OCI-M1 (cell line): ENCODE results near the gene CSTPP1.

Source experiments
- DNase-seq: peaks from one replicate; lab custom pipeline; 2025; lab: John Stamatoyannopoulos, UW

Gene CSTPP1, protein sequence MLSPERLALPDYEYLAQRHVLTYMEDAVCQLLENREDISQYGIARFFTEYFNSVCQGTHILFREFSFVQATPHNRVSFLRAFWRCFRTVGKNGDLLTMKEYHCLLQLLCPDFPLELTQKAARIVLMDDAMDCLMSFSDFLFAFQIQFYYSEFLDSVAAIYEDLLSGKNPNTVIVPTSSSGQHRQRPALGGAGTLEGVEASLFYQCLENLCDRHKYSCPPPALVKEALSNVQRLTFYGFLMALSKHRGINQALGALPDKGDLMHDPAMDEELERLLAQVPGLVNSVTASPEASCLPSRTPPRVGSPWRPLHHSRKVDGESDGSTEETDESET

DNA sequence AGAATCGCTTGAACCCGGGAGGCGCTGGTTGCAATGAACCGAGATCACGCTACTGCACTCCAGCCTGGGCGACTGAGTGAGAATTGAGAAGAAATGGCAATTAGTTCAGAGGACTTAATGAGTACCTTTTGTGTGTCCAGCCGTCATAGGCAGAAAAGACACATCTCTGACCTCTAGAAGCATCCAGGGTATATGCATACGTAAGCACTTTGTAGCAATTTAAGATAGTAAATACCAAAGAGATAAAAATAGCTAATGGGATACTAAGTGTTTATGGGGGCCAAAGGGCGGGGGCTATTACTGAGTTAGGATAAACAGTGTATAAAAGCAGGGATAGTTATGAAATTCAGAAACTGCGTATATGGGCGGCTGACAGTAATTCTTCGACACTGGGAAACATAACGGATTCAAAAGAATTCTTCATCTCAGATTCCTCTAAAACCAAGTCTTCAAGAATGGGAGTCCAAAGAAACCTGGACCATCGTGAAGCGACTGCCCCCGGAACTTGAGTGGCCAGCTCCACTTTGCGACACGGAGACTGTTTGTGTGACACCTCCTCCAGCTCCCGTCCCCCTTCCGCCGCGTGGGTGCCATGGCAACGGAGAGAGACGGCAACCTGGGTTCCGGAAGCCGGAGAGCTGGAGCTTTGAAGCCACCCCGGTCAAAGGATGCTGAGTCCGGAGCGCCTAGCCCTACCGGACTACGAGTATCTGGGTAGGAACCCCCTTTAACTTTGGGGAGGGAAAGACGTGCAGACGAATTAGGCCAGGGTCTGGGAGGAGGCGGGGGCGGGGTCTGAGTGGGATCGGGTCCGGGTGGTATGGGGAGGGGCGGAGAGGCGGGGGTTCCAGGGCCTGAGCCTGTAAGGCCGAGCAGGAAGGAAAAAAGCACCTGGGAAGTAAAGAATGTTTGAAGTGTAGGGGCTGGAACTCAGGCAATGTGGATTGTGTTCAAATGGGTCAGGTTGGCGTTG, at the start of gene CSTPP1:
Gene CSTPP1 (plus strand): TSS at position 624 of the 973 bp plus-strand sequence. CDS start 45 bp downstream, at position 669.
- DNase-seq = peak; percentile 95

DNA sequence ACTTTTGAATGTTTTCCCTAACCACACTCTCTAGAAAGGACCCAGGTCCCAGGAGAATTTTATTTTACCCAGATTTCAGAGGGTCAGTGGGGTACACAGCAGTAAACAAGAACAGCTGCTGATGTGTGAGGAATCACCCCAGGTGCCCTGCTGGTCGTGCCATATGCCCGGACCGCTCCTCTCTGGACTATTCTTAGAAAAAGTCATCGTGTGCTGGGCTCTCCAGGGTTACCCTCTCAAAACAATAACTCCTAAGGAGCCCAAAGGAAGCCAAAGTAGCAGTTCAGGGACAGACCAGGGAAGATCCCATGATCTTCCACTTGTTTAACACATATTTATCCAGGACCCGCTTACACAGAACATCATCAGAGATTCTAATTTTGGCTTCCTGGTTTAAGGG, 47.9 kb upstream of the CSTPP1 start:
- no peak for DNase-seq

DNA sequence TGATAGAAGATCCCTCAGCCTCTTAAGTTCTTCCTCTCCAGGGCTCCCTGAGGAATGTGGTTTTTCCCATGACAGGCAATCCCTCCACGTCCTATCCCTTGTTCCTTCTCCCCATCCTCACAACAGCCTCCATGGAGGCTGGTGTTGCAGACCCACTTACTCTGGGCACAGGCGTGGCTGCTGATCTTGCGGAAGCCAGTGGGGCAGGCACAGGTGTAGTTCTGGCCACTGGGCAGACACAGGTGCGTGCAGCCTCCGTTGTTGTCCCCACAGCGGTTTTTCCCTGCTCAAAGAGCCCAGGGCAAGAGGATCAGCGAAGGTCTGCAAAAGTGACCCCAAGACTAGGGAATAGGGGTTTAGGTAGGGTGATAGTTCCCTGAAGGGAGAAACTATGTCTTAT, 47.3 kb upstream of the CSTPP1 start:
- DNase-seq = no peak

DNA sequence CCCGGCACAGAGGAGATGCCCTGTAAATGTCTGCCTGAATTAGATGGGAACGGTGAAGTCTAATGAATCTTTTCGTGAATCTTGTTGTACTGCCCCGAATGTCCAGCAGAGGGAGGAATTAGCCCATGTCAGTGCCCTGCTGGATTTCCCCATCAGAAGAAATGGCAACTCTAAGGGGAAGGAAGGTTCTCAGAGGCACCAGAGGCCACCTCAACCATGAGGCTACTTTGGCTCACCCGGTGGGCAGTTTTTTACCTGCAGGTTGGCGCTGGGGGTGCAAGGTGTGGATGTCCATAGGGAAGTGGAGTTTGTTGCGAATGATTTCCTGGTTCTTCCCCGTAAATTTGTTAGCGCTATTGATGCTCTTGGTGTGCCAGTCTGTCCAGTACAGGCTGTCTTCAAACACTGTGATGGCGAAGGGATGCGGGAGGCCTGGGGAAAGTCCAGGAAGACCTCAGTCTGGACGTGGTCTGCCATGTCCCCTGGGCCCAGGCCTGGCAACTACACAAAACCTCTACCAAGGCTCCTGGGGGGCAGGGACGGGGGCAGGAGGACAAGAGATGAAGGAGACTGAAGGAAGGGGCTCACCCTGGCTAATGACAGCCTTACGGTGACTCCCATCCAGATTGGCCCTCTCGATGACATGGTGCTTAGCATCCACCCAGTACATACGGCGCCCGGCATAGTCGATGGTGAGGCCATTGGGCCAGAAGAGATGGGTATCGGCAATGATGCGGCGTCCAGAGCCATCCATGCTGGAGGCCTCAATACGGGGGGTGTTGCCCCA, 46.7 kb upstream of the CSTPP1 start:
- peak; percentile 89 for DNase-seq

DNA sequence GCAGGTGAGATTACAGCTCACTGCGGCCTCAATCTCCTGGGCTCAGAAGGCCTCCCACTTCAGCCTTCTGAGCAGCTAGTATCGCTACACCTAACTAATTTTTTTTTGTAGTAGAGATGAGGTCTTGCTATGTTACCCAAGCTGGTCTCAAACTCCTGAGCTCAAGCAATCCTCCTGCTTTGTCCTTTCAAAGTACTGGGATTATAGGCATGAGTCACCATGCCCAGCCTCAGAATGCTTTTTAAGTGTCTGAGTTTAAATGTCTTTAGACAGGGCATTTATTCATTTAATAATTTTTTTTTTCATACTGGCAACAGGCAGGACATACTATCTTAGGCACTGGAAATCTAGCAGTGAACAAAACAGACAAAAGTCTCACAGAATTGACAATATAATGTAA, 45.9 kb upstream of the CSTPP1 start:
- no peak for DNase-seq

DNA sequence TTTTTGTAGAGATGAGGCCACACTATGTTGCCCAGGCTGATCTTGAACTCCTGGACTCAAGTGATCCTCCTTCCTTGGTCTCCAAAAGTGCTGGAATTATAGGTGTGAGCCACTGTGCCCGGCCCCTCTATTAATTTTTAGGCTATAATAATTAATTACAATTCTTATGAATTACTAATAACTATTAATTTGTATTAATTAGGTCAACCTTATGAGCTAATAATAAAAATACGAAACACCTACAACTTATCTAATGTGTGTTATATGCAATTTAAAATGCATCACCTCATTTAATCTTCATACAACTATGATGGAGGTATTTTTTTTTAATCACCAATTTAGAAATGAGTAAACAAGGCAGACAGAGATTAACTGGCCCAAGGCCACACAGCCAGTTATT, 44.5 kb upstream of the CSTPP1 start:
- no peak for DNase-seq

DNA sequence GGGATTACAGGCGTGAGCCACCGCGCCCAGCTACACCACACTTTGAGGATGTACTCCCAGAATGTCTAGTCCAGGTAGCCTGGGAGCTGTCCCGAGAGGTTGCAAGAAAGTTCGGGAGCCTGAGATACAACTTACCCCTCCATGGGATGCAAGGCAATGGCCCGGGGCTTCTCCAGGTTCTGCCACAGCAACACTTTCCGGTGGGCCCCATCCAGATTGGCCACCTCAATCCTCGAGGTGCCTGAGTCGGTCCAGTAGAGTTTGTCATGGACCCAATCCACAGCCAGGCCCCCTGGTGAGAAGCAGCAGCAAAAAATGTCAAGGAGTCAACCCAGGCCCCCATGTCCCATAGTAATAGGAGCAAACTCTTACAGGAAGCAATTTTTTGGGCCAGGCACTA, 43.7 kb upstream of the CSTPP1 start:
- no peak for DNase-seq

DNA sequence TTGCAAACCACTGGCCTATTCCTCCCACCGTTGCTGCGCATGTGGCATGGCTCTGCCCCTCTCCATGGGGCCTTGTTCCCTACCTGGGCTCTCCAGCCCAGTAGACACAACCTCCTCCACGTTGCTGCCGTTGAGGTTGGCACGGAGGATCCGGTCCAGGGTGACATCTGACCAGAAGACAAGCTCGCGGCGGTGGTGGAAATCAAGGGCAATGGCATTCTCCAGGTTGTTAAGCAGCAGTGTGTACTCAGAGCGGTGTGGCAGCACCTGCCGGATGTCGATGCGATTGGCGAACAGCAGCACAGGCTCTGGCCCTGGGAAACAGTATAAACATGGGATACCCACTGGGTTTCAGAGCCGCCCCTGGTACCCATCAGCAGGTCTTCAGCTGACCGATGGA, 42.1 kb upstream of the CSTPP1 start:
- no peak for DNase-seq

DNA sequence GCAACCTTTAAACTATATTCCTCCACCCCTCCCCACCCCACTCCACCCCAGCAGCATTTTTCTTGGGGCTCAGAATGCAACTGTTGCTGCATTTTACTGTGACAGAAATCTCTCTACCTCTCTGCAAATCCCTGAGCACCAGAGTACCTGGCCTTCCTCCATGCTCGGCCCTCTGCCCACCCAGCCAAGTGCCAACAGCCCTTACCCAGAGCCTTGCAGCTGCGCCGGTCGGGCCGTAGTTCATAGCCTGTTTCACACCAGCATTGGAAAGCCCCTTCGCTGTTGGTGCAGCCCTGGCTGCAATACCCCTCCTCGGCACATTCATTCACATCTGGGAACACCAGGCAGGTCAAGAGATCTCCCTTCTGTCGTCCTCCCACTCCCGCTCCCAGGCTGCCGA, 41.6 kb upstream of the CSTPP1 start:
- DNase-seq = no peak

DNA sequence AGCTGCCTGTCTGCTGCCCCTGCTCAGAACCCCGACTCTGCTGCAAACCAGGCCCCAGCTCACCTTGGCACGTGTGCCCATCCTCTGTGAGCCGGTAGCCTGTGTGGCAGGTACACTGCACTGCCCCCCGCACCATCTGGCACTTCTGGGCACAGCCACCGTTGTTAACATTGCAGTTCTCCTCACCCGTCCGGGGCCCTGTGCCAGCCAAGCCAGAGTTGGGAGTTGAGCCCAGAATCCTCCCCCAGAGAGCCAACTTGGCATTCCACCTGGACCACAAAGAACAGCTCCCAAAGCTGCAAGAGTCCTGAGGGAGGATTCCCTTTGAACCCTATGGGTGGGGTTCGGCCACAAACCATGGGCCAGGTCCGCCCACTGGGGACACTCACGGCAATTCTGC, 40.7 kb upstream of the CSTPP1 start:
- no peak for DNase-seq

DNA sequence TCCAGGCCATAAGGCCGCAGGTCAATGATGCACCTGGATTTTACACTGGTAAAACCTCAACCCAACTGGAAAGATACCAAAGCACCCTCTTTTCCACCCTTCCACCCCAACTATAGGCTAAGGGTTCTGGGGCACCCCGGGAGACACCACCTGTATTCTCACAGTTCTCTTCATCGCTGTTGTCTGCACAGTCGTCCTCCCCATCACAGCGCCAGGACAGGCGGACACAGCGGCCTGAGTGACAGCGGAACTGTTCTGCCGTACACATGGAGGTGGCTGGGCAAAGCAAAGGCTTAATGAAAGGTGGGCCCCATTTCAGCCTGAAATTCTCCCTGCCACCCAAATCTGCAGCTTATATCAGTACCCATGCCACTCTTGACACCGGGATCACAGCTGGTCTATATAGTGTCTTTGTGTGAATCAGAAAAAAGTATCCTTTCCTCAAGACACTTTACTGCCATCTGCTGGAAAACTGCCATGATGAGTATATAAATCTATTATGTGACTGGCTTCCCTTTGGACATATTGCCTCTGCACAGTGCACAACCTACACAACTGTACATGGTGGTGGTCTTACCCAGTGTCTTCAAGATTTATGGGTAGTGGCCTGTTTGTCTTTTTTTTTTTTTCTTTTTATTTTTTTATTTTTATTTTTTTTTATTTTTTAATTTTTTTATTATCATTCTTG, 39.7 kb upstream of the CSTPP1 start:
- DNase-seq = peak; percentile 86

DNA sequence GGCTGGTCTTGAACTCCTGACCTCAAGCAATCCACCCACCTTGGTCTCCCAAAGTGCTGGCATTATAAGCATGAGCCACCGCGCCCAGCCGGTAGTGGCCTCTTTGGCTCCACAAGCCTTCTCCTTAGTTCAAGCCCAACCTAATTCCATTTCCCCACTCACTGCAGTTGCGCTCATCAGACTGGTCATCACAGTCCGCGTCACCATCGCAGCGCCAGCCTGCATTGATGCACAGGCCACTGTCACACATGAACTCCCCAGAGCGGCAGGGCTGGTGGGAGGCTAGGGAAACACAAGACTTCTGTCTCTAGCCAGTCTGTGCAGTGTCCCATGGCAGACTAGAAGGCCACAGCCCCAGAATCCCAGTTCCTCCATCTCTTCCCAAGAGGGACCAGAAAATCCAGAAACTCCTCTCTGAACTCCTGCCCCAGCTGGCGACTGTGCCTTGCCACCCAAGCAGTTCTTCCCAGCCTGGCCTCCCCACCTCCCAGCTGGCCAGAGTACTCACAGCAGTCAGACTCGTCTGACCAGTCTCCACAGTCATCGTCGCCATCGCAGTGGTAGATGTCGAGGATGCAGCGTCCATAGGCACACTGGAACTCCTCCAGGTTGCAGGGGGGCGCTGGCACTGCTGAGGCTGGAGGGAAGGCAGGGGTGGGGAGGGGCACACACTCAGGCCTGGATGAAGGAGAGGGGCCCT, 38.0 kb upstream of the CSTPP1 start:
- no peak for DNase-seq

DNA sequence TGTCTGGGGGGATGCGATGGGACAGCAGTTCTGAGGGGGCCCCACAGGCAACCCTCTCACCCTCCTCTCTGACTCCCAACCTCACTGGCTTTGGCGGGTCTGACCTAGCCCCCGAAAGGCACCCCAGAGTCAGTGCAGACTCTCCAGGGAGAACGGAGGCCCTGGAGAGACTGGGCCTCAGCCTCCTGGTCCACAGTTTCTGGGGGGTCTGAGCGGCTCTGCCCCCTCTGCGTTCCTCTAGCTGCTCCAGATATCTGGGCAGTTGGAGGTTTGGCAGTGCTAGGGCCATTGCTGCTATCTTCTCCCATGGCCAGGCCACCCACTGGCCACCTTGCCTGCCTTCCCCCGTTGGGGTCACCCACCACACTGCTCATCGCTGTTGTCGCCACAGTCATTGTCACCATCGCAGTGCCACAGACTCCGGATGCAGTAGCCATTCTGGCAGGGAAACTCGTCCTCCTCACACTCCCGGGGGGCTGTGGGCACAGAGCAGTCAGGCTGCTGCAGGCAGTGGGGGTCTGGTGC, 37.0 kb upstream of the CSTPP1 start:
- DNase-seq = no peak

DNA sequence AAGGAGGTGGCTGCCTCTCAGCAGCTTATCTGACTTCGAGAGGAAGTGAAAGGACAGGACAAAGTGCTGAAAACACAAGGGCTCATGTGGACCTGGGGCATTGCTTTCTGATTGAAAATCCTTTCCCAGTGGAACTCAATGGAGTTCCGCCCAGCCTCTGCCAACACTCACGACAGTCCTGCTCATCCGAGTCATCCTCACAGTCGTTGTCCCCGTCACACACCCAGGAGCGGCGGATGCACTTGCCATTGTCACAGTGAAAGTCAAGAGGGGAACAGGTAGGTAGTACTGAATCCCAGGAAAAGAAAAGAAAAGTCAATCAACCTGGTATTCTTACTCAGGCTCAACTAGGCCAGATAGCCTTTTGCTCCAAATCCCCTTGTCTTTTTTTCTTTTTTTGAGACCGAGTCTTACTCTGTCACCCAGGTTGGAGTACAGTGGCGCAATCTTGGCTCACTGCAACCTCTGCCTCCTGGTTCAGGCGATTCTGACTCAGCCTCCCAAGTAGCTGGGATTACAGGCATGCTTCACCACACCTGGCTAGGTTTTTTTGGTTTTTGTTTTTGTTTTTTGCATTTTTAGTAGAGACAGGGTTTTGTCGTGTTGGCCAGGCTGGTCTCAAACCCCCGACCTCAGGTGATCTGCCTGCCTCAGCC, 36.3 kb upstream of the CSTPP1 start:
- DNase-seq = no peak

DNA sequence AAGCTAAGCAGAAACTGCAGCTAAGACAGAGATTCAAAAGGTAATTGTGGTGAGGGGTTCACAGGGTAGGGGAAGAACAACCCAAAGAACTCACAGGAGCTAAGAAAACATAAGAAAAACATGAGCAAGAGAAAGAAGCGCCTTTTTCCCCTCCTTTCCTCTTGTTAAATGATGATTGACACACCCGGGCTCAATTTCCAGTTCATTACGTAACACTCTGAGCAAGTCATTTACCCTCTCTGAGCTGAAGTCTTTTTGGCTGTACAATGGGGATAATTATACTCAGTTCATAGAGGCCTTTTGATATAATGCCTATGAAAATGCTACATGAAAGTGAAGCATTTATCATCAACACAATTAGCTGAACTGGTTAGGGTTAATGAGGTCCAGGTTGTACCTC, 35.4 kb upstream of the CSTPP1 start:
- DNase-seq = no peak

DNA sequence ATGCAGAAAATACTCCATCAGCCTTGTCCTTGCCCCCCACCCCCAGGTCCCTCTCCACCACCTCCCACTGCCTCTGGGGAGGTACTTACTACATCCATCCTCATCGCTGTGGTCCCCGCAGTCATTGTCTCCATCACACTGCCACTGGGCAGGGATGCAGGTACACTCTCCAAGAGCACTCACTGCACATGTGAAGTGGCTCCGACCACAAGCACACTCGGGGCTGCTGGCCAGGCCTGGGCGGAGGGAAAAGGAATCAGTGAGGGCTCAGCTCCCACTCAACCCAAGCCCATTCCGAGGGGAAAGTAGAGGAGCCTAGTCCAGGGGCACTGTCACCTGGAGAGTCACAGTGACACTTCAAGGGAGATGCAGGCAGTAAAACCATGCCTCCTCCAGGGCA, 33.9 kb upstream of the CSTPP1 start:
- no peak for DNase-seq

DNA sequence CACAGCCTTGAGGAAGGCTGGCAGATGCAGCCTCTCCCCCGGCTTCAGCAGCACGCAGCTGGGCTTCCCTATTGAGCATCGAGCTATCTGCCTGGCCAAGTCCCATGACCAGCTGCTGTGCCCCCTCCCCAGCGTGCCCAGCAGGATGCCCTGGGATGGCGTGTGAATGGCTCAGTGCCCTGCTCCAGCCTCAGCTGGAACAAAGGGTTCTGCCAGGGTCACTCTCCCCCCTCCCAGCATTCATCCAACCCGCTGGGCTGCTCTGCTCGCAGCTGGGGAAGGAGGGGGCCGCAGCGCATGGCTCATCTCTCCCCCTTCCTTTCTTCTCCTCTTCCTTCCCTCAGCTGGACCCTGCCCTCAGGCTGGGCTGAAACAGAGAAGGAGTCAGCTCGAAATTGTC, 32.7 kb upstream of the CSTPP1 start:
- DNase-seq = no peak

DNA sequence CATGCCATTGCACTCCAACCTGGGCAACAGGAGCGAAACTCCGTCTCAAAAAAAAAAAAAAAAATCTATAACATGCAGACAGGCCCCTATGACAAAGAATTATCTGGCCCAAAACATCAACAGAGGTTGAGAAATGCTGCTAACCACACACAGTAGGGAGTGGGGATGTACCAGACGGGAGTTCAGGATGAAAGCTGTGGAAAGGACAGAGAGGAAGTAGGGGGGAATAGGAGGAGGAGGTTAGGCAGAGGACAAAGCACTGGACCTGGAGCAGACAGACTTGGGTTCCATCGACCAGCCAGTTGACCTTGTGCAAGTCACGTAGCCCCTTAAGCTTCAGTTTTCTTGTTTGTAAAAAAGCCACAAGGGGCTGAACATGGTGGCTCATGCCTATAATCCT, 30.8 kb upstream of the CSTPP1 start:
- no peak for DNase-seq

DNA sequence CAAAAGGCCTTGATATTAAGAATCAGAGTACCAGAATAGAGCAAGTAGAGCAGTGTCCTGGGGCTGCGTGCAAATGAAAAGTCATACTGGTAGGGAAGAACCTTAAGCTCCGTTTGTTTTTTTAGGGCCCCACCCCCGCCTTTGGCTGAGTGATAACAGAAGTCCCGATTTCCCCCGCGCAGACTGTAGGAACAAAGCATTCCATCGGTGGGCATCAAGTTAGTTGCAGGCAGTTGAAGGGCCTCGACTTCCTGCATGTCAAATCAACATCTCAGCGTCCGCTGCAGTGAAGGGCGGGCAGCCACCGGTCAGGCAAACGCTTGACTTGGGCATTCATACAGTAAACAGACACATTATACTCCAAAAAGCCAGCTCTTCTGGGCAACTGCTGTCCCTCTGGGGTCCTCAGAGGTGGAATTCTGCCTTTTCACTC, 29.9 kb upstream of the CSTPP1 start:
- no peak for DNase-seq

DNA sequence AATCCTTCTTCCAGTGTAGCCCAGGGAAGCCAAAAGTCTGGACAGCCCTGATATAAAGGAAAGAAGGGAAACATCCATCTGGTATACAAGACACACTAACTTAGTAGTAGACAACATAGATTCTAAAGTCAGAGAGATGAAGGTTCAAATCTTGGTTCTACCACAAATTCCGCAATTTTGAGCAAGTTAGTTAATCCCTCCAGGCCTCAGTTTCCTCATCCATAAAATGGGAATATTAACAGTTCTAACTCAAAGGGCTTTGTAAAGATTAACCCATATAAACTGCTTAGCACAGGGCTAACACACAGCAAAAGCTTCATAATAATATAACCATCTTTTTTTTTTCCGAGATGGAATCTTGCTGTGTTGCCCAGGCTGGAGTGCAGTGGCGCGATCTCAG, 29.0 kb upstream of the CSTPP1 start:
- DNase-seq = no peak
